PC-3 (cell line): ENCODE data around the gene PPOX. TPM values are rescaled to one million over a fixed set of nuclear protein-coding genes. Genes with fewer than 3 reads are reported as not detected.

Source experiments
- ATAC-seq: fragments of 200-7000 bp; cut with Tn5 transposase; 2 replicates; pipeline ENCODE4 v1.9.1; 2020; ENCODE audit warnings: mild to moderate bottlenecking, moderate library complexity
- BruUV-seq: library from RNA; stranded (reverse); fragments of 400-500 nt; replicated peaks from 2 replicates; lab custom pipeline; 2021; lab: Mats Ljungman, UMichigan
- CTCF ChIA-PET: fragments of 300-600 bp; sonication (Branson Sonifier 250); formaldehyde crosslinking; loops from one replicate; lab custom pipeline; 2022; ENCODE audit warnings: antibody characterized with exemption; lab: Charles Lee
- POLR2A ChIA-PET: fragments of 300-600 bp; sonication (Branson Sonifier 250); formaldehyde crosslinking; loops from one replicate; lab custom pipeline; 2022; ENCODE audit warnings: antibody characterized with exemption; ENCODE audit not compliant: unreplicated experiment; lab: Charles Lee
- DNase-seq: peaks from one replicate; pipeline ENCODE4 v3.0.0-alpha.2; 2015
- H2AFZ ChIP-seq: fragments of 300-600 bp; sonication (generic); 2 replicates; pipeline ENCODE4 v1.6.0; 2016; ENCODE audit warnings: antibody characterized with exemption, low read length
- H3F3A ChIP-seq: fragments of 300-600 bp; sonication (generic); one replicate; pipeline ENCODE4 v1.6.0; 2017; ENCODE audit warnings: antibody characterized with exemption, low read length, control low read depth, mild to moderate bottlenecking; ENCODE audit not compliant: unreplicated experiment
- H3K27ac ChIP-seq: fragments of 300-600 bp; sonication (generic); 2 replicates; pipeline ENCODE4 v1.5.1; 2016; ENCODE audit warnings: mild to moderate bottlenecking, low read length
- H3K27me3 ChIP-seq: fragments of 300-600 bp; sonication (generic); 2 replicates; pipeline ENCODE4 v1.6.1; 2016; ENCODE audit warnings: low read length, mixed read lengths
- H3K36me3 ChIP-seq: fragments of 300-600 bp; sonication (generic); 2 replicates; pipeline ENCODE4 v1.6.1; 2016; ENCODE audit warnings: low read depth, mixed run types, low read length, mixed read lengths
- H3K4me1 ChIP-seq: fragments of 300-600 bp; sonication (generic); 2 replicates; pipeline ENCODE4 v1.5.1; 2016; ENCODE audit warnings: low read length; ENCODE audit not compliant: insufficient read depth
- H3K4me2 ChIP-seq: fragments of 300-600 bp; sonication (generic); 2 replicates; pipeline ENCODE4 v1.6.0; 2016; ENCODE audit warnings: low read length
- H3K4me3 ChIP-seq: fragments of 300-600 bp; sonication (generic); 2 replicates; pipeline ENCODE4 v1.5.1; 2016; ENCODE audit warnings: mild to moderate bottlenecking, low read length, mixed read lengths
- H3K79me2 ChIP-seq: fragments of 300-600 bp; sonication (generic); 2 replicates; pipeline ENCODE4 v1.6.1; 2017; ENCODE audit warnings: low read length, mixed read lengths
- H3K9ac ChIP-seq: fragments of 300-600 bp; sonication (generic); 2 replicates; pipeline ENCODE4 v1.6.0; 2016; ENCODE audit warnings: mild to moderate bottlenecking, low read length
- H3K9me2 ChIP-seq: fragments of 300-600 bp; sonication (generic); replicated peaks from 2 replicates; pipeline ENCODE4 v1.6.1; 2016; ENCODE audit warnings: mixed run types, low read length, mixed read lengths
- H3K9me3 ChIP-seq: fragments of 300-600 bp; sonication (generic); 2 replicates; pipeline ENCODE4 v1.6.1; 2016; ENCODE audit warnings: low read length, mixed read lengths
- H4K20me1 ChIP-seq: fragments of 300-600 bp; sonication (generic); 2 replicates; pipeline ENCODE4 v1.6.1; 2016; ENCODE audit warnings: low read length, mixed read lengths
- EZH2 ChIP-seq: fragments of 300-600 bp; sonication (generic); IDR thresholded peaks from one replicate; pipeline ENCODE4 v1.6.1; 2017; ENCODE audit warnings: antibody characterized with exemption, mild to moderate bottlenecking, low read length; ENCODE audit not compliant: unreplicated experiment
- EZH2phosphoT487 ChIP-seq: fragments of 300-600 bp; sonication (generic); IDR thresholded peaks from 2 replicates; pipeline ENCODE4 v1.6.1; 2018; ENCODE audit warnings: mild to moderate bottlenecking, antibody characterized with exemption, low read length, borderline replicate concordance
- intact Hi-C: fragments of 100-400 bp; cut with micrococcal nuclease; formaldehyde crosslinking; loops from 2 replicates; pipeline ENCODE4 v1.9.0; 2023
- total RNA-seq: library from RNA; depleted of rRNA; stranded (reverse); fragments of >200 nt; gene quantifications from 2 replicates; pipeline ENCODE4 v1.2.3, GENCODE V29; 2014
- TF ChIP-seq, protein P1 (sequence below): fragments of 300-600 bp; sonication (generic); conservative IDR thresholded peaks from 2 replicates; pipeline ENCODE4 v1.5.1; 2017; ENCODE audit warnings: antibody characterized with exemption, low read depth, mild to moderate bottlenecking, low read length

Gene PPOX
- total RNA-seq, 1 experiment from 2014 or later: 22.9 TPM

DNA sequence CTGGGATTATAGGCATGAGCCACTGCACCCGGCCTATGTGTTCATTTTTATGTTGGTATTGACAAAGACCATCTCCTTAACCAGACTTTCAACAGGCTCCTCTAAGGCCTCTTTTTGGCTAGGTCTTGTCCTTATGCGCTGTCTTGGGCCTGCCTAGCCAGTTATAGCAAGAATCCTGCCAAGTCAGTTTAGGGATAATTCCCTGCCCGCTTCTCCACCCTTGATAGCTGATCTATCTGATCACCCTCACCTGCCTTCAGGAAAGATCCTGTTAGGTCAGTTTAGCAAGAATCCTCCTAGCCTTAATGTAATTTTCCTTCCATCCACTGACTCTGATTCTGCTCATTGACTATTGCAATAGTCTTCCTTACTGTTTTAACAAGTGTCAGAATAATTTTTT lies 13.5 kb downstream of the PPOX start:
- H3K9me2 ChIP-seq: no peaks in the 10 kb centered on the region
- H3K4me3 ChIP-seq: no peak overlapping the region
- no peaks in the 10 kb centered on the region for H3K9me3 ChIP-seq
- TF ChIP-seq EZH2phosphoT487: no peak
- ChIA-PET POLR2A (no interaction called here), CTCF (interaction anchor here (0.5 kb wide), 1 partner anchor 10 kb away, joined by 3 read pairs; no protein-coding TSS in a partner anchor)
- no peak for DNase-seq
- H3F3A ChIP-seq: no peaks in the 10 kb centered on the region
- intact Hi-C loops: loop anchor here (10.0 kb wide), 1 partner anchor 565 kb away; the partner anchor contains the start of gene DUSP12
- peaks cover 19% of the 10 kb centered on the region for H3K79me2 ChIP-seq
- peaks cover 33% of the 10 kb centered on the region for H3K4me1 ChIP-seq
- no peak overlapping the region for H3K27ac ChIP-seq
- peaks cover 7% of the 10 kb centered on the region; the same call in 1 of the 2 replicates for H3K36me3 ChIP-seq
- no peak overlapping the region for H2AFZ ChIP-seq
- no peak overlapping the region for H3K9ac ChIP-seq
- no peak overlapping the region for H3K4me2 ChIP-seq
- no peaks in the 10 kb centered on the region for H3K27me3 ChIP-seq
- H4K20me1 ChIP-seq: no peaks in the 10 kb centered on the region
- no peak for ATAC-seq
- BruUV-seq: no TSS peak

DNA sequence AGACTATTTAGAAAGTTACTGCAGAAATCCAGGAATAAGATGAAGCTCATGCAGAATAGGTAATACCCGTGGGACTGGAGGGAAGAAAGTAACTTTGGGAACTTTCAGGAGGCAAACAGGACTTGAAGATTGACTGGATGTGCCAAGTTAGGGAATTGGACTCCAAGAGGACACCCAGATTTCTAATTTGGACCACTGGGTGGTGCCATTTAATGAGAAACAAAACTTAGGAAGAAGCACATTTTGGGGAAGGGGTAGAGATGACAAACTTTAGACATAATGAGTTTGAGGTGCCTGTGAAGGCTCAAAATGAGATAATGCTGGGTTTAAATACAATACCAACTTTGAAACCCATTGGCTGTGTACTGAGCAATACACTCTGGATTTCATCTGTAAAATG lies 14.4 kb downstream of the PPOX start:
- H3K4me1 ChIP-seq: peaks cover 32% of the 10 kb centered on the region
- BruUV-seq: no TSS peak
- ChIA-PET CTCF (interaction anchor here (0.6 kb wide), 1 partner anchor 612 kb away, joined by 3 read pairs; no protein-coding TSS in a partner anchor), POLR2A (no interaction called here)
- H3K36me3 ChIP-seq: no peaks in the 10 kb centered on the region
- H3K27me3 ChIP-seq: no peaks in the 10 kb centered on the region
- TF ChIP-seq, protein P1, sequence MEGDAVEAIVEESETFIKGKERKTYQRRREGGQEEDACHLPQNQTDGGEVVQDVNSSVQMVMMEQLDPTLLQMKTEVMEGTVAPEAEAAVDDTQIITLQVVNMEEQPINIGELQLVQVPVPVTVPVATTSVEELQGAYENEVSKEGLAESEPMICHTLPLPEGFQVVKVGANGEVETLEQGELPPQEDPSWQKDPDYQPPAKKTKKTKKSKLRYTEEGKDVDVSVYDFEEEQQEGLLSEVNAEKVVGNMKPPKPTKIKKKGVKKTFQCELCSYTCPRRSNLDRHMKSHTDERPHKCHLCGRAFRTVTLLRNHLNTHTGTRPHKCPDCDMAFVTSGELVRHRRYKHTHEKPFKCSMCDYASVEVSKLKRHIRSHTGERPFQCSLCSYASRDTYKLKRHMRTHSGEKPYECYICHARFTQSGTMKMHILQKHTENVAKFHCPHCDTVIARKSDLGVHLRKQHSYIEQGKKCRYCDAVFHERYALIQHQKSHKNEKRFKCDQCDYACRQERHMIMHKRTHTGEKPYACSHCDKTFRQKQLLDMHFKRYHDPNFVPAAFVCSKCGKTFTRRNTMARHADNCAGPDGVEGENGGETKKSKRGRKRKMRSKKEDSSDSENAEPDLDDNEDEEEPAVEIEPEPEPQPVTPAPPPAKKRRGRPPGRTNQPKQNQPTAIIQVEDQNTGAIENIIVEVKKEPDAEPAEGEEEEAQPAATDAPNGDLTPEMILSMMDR: peak; percentile 74
- TF ChIP-seq EZH2phosphoT487: no peak
- no peak for TF ChIP-seq EZH2
- DNase-seq: peak; percentile 57
- H3K4me2 ChIP-seq: no peak overlapping the region
- no peak for ATAC-seq
- H3K27ac ChIP-seq: no peak overlapping the region
- H3K9me3 ChIP-seq: no peaks in the 10 kb centered on the region
- H3K9me2 ChIP-seq: no peaks in the 10 kb centered on the region
- H3K9ac ChIP-seq: no peak overlapping the region
- H4K20me1 ChIP-seq: no peaks in the 10 kb centered on the region
- H3K4me3 ChIP-seq: no peak overlapping the region
- H3K79me2 ChIP-seq: peaks cover 16% of the 10 kb centered on the region
- H3F3A ChIP-seq: no peaks in the 10 kb centered on the region
- no peak overlapping the region for H2AFZ ChIP-seq
- intact Hi-C loops: loop anchor here (10.0 kb wide), 1 partner anchor 564 kb away; the partner anchor contains the start of gene DUSP12

DNA sequence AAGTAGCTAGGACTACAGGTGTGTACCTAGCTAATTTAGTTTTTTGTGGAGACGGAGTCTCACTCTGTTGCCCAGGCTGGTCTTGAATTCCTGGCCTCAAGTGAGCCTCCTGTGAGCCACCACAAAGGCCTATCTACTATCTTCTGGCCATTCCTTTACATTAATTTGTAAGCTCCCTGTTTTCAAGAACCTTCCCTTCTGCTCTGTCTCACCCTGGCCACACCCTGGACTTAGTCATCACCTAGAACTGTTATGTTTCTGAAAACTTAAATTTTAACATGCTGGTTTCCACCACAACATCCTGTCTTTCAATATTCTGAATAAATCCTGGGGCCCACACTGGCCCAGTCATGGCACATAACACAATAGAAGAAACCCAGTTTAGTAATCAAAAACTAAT lies 16.0 kb downstream of the PPOX start:
- Histone ChIP-seq H3K9me2 (no peaks in the 10 kb centered on the region), H3K9ac (no peak overlapping the region), H3K4me3 (no peak overlapping the region), H3K9me3 (no peaks in the 10 kb centered on the region), H3F3A (no peaks in the 10 kb centered on the region), H3K36me3 (no peaks in the 10 kb centered on the region), H3K27me3 (no peaks in the 10 kb centered on the region), H2AFZ (peak overlapping the region; percentile 42), H3K27ac (peak overlapping the region; percentile 54), H4K20me1 (no peaks in the 10 kb centered on the region), H3K79me2 (peaks cover under 1% of the 10 kb centered on the region), H3K4me1 (peaks cover 22% of the 10 kb centered on the region), H3K4me2 (peak overlapping the region; percentile 18)
- ATAC-seq (peak; percentile 78), DNase-seq (peak; percentile 77)
- BruUV-seq: no TSS peak
- no peak for TF ChIP-seq EZH2
- TF ChIP-seq, protein P1: no peak
- no peak for TF ChIP-seq EZH2phosphoT487
- ChIA-PET CTCF (interaction anchor here (0.6 to 1.5 kb wide), 4 partner anchors 9 to 200 kb away, joined by 3 to 11 read pairs (median 3); partner anchors contain the start of genes NDUFS2 and TOMM40L), POLR2A (interaction anchor here (0.5 to 1.0 kb wide), 4 partner anchors 10 to 230 kb away, joined by 3 to 12 read pairs (median 3); no protein-coding TSS in a partner anchor)
- intact Hi-C loops: loop anchor here (10.0 kb wide), 1 partner anchor 563 kb away; the partner anchor contains the start of gene DUSP12
